Stomach (tissue), 9 donors: Measurements from ENCODE around the gene SPATA33. TPM values are rescaled to one million over a fixed set of nuclear protein-coding genes. Genes with fewer than 3 reads are reported as not detected.
"Not testable (repeated sequence)": the region's sequence is repeated elsewhere in the genome, so short reads cannot be mapped to it uniquely, and the experiment has no call there.

Experiments used
- DNase-seq, 2 donors: peaks; one replicate each; pipeline versions ENCODE4 v3.0.0 to v3.0.0-alpha.2; 2013 to 2019
- H3K27ac ChIP-seq, 5 donors: fragments of 200-600 bp in 4 of 5; sonication (generic) in 4 of 5; one replicate each; pipeline ENCODE4 v1.5.1; 2013 to 2019; ENCODE audit warnings: mild to moderate bottlenecking in 1 of 5, moderate library complexity in 1 of 5
- H3K27me3 ChIP-seq, 3 donors: fragments of 200-600 bp; sonication (generic); one replicate each; pipeline ENCODE4 v1.5.1; 2017 to 2019; ENCODE audit warnings: mixed run types in 1 of 3
- H3K36me3 ChIP-seq, 4 donors: fragments of 200-600 bp; sonication (generic); 1 replicate in 3 of 4; 2 replicates in 1 of 4; pipeline ENCODE4 v1.5.1; 2016 to 2019
- H3K4me1 ChIP-seq, 4 donors: fragments of 200-600 bp; sonication (generic); one replicate each; pipeline ENCODE4 v1.5.1; 2016 to 2019
- H3K4me3 ChIP-seq, 4 donors: fragments of 200-600 bp; sonication (generic) in 3 of 4; one replicate each; pipeline ENCODE4 v1.5.1; 2016 to 2019; ENCODE audit warnings: mild to moderate bottlenecking in 1 of 4
- H3K9me3 ChIP-seq, 4 donors: fragments of 200-600 bp; sonication (generic); one replicate each; pipeline ENCODE4 v1.5.1; 2016 to 2019
- EP300 ChIP-seq: sonication (generic); formaldehyde crosslinking; IDR thresholded peaks from one replicate; pipeline ENCODE4 v1.6.1; 2017; ENCODE audit warnings: antibody characterized with exemption
- POLR2A ChIP-seq, 4 donors: fragments of 450-650 bp; IDR thresholded peaks; one replicate each; pipeline ENCODE4 v1.6.1; 2016; ENCODE audit warnings: antibody characterized with exemption in 4 of 4, control low read depth in 2 of 4, mild to moderate bottlenecking in 1 of 4, moderate library complexity in 1 of 4
- POLR2AphosphoS5 ChIP-seq, 3 donors: sonication (generic); formaldehyde crosslinking; IDR thresholded peaks; one replicate each; pipeline ENCODE4 v1.6.1; 2016; ENCODE audit warnings: antibody characterized with exemption in 3 of 3
- WGBS, 5 donors: extraction: QIAGEN DNeasy Blood & Tissue Kit in 3 of 5; methylation state at CpG; one replicate each; pipeline versions ENCODE4 v1.1.5 to v1.1.7; 2013 to 2018; 5-methylcytosine and 5-hydroxymethylcytosine counted together
- intact Hi-C: fragments of 100-400 bp; cut with DNase I; formaldehyde crosslinking; loops from one replicate; pipeline ENCODE4 v1.15.1; 2023; ENCODE audit warnings: low total_unique reads
- polyA plus RNA-seq, 3 donors: library from polyadenylated mRNA; stranded (reverse); fragments of 200-250 nt; gene quantifications; one replicate each; pipeline ENCODE4 v1.2.3, GENCODE V29; 2013
- total RNA-seq, 5 donors: library from RNA; depleted of rRNA; stranded (reverse); fragments of >200 nt; gene quantifications; one replicate each; pipeline versions ENCODE4 v1.1.0 to v1.2.3, GENCODE V29; 2014 to 2016
- TF ChIP-seq, protein P1 (sequence below), 7 experiments: fragments of 450-650 bp in 4 of 7; fragments of 200-600 bp in 3 of 7; sonication (generic) in 3 of 7; IDR thresholded peaks; one replicate each; pipeline ENCODE4 v1.5.1; 2016 to 2019; ENCODE audit warnings: antibody characterized with exemption in 7 of 7, control low read depth in 2 of 7, mild to moderate bottlenecking in 1 of 7
- donor health status: healthy with polysubstance abuse.
- donor health status: Bipolar disorder and iron deficiency.
- donor health status: healthy.

SPATA33 gene
- total and polyA plus RNA-seq, 8 donors = 3.2 to 181 (median 11.1) TPM

DNA sequence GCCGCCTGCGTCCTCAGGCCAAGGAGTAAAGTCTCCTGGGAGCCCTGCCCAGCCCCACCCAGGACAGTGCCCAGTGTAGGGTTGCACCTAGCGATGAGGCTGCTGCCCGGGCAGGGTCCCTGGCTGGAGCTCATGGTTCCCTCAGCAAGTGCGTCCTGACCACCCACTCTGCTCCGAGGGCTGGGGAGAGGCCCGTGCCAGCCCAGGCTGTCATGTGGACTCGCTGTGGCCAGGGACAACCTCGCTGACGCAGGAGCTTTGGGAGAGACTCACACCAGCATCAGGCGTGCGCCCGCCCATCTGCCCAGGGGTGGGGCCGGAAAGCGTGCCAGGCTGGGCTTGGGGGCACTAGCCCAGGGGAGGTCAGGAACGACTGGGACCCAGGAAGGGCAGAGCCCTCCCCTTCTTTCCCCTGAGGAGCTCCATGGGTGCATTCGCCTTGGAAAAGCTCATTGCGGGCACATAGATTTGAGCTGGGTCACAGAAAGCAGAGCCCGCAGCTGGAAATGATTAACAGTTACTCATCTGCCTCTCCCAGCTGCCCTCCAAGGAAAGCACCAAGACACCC lies 24.5 kb upstream of the SPATA33 start:
- 43 to 73% (median 66%) methylated on average over 7 to 19 of the region's 19 CpGs for WGBS, 5 donors
- intact Hi-C loops = no loop called here
- Histone ChIP-seq H3K36me3 (no peaks in the 10 kb centered on the region), H3K4me3 (no peak overlapping the region), H3K27ac (no peak overlapping the region), H3K27me3 (peaks cover 0 to 32% (median 4%) of the 10 kb centered on the region in 3 donors), H3K4me1 (peaks cover 5 to 11% (median 10%) of the 10 kb centered on the region in 4 donors), H3K9me3 (peaks cover 0 to 5% (median 0%) of the 10 kb centered on the region in 4 donors)
- TF ChIP-seq, protein P1, sequence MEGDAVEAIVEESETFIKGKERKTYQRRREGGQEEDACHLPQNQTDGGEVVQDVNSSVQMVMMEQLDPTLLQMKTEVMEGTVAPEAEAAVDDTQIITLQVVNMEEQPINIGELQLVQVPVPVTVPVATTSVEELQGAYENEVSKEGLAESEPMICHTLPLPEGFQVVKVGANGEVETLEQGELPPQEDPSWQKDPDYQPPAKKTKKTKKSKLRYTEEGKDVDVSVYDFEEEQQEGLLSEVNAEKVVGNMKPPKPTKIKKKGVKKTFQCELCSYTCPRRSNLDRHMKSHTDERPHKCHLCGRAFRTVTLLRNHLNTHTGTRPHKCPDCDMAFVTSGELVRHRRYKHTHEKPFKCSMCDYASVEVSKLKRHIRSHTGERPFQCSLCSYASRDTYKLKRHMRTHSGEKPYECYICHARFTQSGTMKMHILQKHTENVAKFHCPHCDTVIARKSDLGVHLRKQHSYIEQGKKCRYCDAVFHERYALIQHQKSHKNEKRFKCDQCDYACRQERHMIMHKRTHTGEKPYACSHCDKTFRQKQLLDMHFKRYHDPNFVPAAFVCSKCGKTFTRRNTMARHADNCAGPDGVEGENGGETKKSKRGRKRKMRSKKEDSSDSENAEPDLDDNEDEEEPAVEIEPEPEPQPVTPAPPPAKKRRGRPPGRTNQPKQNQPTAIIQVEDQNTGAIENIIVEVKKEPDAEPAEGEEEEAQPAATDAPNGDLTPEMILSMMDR (IDR thresholded peaks at IDR 0.05) = no peak
- TF ChIP-seq POLR2AphosphoS5 (IDR thresholded peaks at IDR 0.05) = no peak
- no peak for TF ChIP-seq EP300
- no peak for TF ChIP-seq POLR2A (IDR thresholded peaks at IDR 0.05)
- peak in 1 of 2 donors; percentile 30 for DNase-seq

DNA sequence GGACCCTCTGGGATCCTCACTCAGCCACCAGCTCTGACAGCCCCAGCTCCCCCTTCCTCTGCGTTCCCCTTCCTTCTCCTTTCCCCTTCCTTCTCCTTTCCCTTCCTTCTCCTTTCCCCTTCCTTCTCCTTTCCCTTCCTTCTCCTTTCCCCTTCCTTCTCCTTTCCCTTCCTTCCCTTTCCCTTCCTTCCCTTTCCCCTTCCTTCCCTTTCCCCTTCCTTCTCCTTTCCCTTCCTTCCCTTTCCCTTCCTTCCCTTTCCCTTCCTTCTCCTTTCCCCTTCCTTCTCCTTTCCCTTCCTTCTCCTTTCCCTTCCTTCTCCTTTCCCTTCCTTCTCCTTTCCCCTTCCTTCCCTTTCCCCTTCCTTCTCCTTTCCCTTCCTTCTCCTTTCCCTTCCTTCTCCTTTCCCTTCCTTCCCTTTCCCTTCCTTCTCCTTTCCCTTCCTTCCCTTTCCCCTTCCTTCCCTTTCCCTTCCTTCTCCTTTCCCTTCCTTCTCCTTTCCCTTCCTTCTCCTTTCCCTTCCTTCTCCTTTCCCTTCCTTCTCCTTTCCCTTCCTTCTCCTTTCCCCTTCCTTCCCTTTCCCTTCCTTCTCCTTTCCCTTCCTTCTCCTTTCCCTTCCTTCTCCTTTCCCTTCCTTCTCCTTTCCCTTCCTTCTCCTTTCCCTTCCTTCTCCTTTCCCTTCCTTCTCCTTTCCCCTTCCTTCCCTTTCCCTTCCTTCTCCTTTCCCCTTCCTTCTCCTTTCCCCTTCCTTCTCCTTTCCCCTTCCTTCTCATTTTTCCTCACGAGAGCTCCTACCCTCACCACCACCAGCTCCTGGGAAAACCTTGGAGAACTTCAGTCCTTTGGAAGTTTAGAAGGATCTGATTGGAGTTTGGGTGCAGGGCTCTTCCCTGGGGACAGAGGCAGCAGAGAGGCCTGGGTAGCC lies 22.9 kb upstream of the SPATA33 start:
- DNase-seq, H3K4me3 ChIP-seq, H3K27ac ChIP-seq, H3K36me3 ChIP-seq, intact Hi-C loops, H3K9me3 ChIP-seq: not testable (repeated sequence)
- Histone ChIP-seq H3K27me3 (peaks cover 0 to 37% (median 4%) of the 10 kb centered on the region in 3 donors), H3K4me1 (peaks cover 5 to 14% (median 11%) of the 10 kb centered on the region in 4 donors)
- 40 to 76% (median 62%) methylated on average over 2 of the region's 2 CpGs for WGBS, 5 donors

DNA sequence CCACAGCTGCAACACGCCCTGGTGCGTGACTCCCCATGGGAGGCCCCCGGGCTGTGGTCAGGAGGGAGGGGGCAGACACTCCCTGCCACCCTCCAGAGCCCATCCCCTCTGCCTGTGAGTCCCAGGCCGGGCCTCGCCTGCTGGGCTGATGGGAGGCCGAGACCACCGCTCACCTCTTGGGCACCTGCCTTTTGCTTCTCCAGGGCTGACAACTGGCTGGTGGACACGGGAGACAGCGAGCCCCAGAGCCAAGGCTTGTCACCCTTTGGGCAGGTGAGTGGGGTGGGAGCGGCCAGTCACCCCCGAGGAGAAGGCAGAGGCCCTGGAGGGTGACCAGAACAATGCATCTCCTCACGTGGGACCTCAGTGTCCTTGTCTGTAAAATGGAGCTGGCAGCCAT lies 21.0 kb upstream of the SPATA33 start:
- DNase-seq = no peak
- 70 to 89% (median 73%) methylated on average over 8 to 12 of the region's 12 CpGs for WGBS, 5 donors
- peaks cover 0 to 32% (median 4%) of the 10 kb centered on the region in 3 donors for H3K27me3 ChIP-seq
- peaks cover 13 to 30% (median 26%) of the 10 kb centered on the region in 4 donors for H3K4me1 ChIP-seq
- no peak overlapping the region for H3K4me3 ChIP-seq
- no peak overlapping the region for H3K27ac ChIP-seq
- no peaks in the 10 kb centered on the region for H3K36me3 ChIP-seq
- no peaks in the 10 kb centered on the region for H3K9me3 ChIP-seq
- intact Hi-C loops = no loop called here
- TF ChIP-seq EP300 = no peak
- TF ChIP-seq POLR2A (IDR thresholded peaks at IDR 0.05) = no peak
- TF ChIP-seq, protein P1 (IDR thresholded peaks at IDR 0.05) = no peak
- no peak for TF ChIP-seq POLR2AphosphoS5 (IDR thresholded peaks at IDR 0.05)

DNA sequence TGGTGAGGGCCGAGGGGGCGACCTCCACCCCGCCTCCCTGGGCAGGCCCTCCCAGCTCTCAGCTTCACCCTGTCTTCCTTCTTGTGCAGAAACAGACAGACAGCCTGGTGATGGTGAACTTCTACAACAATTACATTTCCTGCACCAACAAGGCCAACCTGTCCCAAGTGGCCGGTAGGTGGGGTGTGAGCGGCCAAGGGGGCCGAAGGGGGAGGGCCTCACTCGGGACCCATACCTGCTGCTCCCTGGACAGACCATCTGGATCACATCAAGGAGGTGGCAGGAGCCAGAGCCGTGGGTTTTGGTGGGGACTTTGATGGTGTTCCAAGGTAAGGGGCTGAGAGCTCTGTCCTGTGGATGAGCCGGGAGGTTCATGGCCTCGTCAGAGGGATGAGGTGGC lies 20.3 kb upstream of the SPATA33 start:
- TF ChIP-seq POLR2A (IDR thresholded peaks at IDR 0.05) (no peak), POLR2AphosphoS5 (IDR thresholded peaks at IDR 0.05) (no peak)
- TF ChIP-seq, protein P1 (IDR thresholded peaks at IDR 0.05) = no peak
- intact Hi-C loops = no loop called here
- WGBS, 5 donors = 64 to 76% (median 65%) methylated on average over 4 to 10 of the region's 10 CpGs

More for the DNA sequence above, 20.3 kb upstream of the SPATA33 start:
- DNase-seq = no peak
- no peak overlapping the region for H3K4me3 ChIP-seq
- no peaks in the 10 kb centered on the region for H3K9me3 ChIP-seq
- H3K36me3 ChIP-seq = no peaks in the 10 kb centered on the region
- H3K4me1 ChIP-seq = peaks cover 11 to 29% (median 25%) of the 10 kb centered on the region in 4 donors
- no peak overlapping the region for H3K27ac ChIP-seq
- peaks cover 0 to 25% (median 4%) of the 10 kb centered on the region in 3 donors for H3K27me3 ChIP-seq
